Neutrophil (primary cell): ENCODE measurements around the gene S1PR5.

ENCODE experiments used
- H3K27ac ChIP-seq: fragments of 200-600 bp; sonication (generic); 2 replicates; pipeline ENCODE4 v1.5.1; 2016; ENCODE audit warnings: mild to moderate bottlenecking, moderate library complexity
- H3K27me3 ChIP-seq: fragments of 200-600 bp; sonication (generic); 2 replicates; pipeline ENCODE4 v1.6.0; 2016; ENCODE audit warnings: mild to moderate bottlenecking
- H3K36me3 ChIP-seq: fragments of 200-600 bp; sonication (generic); 2 replicates; pipeline ENCODE4 v1.5.1; 2017
- H3K4me1 ChIP-seq, 2 experiments: fragments of 200-600 bp in 1 of 2; sonication (generic) in 1 of 2; 1 replicate in 1 of 2; 2 replicates in 1 of 2; pipeline versions ENCODE4 v1.5.1 to v1.6.1; 2013 to 2016; ENCODE audit warnings: low read depth in 1 of 2, low read length in 1 of 2, mild to moderate bottlenecking in 1 of 2, moderate library complexity in 1 of 2; ENCODE audit not compliant: control insufficient read depth in 1 of 2, insufficient read depth in 1 of 2
- H3K4me3 ChIP-seq, 2 experiments: fragments of 200-600 bp in 1 of 2; sonication (generic) in 1 of 2; 1 replicate in 1 of 2; 2 replicates in 1 of 2; pipeline ENCODE4 v1.5.1; 2013 to 2016; ENCODE audit warnings: low read depth in 1 of 2, low read length in 1 of 2, mild to moderate bottlenecking in 1 of 2, moderate library complexity in 1 of 2
- H3K9me3 ChIP-seq: fragments of 200-600 bp; sonication (generic); 2 replicates; pipeline ENCODE4 v1.5.1; 2016
- TF ChIP-seq, protein P1 (sequence below): fragments of 200-600 bp; sonication (generic); IDR thresholded peaks from 2 replicates; pipeline ENCODE4 v1.5.1; 2016; ENCODE audit warnings: antibody characterized with exemption

The S1PR5 gene

DNA sequence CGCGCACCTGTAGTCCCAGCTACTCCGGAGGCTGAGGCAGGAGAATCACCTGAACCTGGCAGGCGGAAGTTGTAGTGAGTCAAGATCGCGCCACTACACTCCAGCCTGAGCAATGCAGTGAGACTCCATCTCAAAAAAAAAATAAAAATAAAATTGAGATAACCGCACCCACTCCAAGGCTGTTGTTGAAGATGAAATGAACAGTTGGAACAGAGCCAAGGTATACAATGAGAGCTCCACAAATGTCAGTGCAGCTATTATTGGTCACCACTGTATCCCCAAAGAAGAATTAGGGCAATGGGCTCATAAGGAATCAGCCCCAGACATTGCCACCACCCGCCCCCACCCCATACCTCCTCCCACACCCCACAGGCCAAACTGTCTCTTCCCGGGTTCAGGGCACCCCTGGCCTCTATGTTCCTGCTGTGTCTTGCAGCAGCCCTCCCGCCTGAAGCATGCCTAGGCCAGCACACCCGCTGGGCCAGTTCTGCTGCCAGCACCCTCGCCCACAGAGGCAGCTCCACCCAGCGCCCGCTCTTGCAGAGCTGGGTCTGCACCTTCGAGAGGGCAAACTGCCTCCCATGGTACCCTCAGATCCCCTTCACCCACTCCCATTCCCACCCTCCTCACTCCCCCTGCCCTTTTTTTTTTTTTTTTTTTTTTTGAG, 3.5 kb upstream of the S1PR5 start:
- H3K27ac ChIP-seq: no peak overlapping the region
- H3K4me3 ChIP-seq: no peak overlapping the region
- peaks cover 81% of the 10 kb centered on the region for H3K27me3 ChIP-seq
- TF ChIP-seq, protein P1, sequence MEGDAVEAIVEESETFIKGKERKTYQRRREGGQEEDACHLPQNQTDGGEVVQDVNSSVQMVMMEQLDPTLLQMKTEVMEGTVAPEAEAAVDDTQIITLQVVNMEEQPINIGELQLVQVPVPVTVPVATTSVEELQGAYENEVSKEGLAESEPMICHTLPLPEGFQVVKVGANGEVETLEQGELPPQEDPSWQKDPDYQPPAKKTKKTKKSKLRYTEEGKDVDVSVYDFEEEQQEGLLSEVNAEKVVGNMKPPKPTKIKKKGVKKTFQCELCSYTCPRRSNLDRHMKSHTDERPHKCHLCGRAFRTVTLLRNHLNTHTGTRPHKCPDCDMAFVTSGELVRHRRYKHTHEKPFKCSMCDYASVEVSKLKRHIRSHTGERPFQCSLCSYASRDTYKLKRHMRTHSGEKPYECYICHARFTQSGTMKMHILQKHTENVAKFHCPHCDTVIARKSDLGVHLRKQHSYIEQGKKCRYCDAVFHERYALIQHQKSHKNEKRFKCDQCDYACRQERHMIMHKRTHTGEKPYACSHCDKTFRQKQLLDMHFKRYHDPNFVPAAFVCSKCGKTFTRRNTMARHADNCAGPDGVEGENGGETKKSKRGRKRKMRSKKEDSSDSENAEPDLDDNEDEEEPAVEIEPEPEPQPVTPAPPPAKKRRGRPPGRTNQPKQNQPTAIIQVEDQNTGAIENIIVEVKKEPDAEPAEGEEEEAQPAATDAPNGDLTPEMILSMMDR: no peak
- H3K36me3 ChIP-seq: no peaks in the 10 kb centered on the region
- peaks cover 0 to 8% of the 10 kb centered on the region in 2 experiments for H3K4me1 ChIP-seq
- no peaks in the 10 kb centered on the region for H3K9me3 ChIP-seq

DNA sequence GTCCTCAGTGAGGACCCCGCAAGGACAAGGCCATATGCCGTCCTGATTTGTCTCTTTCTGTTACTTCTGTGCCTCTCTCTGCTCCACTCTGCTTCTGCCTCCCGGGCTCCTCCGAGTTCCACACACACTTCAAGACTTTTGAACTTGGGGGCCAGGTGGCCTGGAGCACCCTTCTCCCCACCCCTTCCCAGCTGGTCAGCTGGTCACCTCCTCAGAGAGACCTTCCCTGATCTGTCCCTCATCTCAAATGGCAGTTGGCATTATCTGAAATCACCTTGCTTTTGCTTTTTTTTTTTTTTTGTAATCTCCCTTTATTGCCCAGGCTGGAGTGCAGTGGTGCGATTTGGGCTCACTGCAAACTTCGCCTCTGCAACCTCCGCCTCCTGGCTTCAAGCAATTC, 2.2 kb upstream of the S1PR5 start:
- H3K36me3 ChIP-seq: no peaks in the 10 kb centered on the region
- peaks cover 94% of the 10 kb centered on the region for H3K27me3 ChIP-seq
- H3K9me3 ChIP-seq: no peaks in the 10 kb centered on the region
- H3K27ac ChIP-seq: no peak overlapping the region
- H3K4me1 ChIP-seq: peaks cover 0 to 8% of the 10 kb centered on the region in 2 experiments
- no peak overlapping the region for H3K4me3 ChIP-seq
- TF ChIP-seq, protein P1: no peak

DNA sequence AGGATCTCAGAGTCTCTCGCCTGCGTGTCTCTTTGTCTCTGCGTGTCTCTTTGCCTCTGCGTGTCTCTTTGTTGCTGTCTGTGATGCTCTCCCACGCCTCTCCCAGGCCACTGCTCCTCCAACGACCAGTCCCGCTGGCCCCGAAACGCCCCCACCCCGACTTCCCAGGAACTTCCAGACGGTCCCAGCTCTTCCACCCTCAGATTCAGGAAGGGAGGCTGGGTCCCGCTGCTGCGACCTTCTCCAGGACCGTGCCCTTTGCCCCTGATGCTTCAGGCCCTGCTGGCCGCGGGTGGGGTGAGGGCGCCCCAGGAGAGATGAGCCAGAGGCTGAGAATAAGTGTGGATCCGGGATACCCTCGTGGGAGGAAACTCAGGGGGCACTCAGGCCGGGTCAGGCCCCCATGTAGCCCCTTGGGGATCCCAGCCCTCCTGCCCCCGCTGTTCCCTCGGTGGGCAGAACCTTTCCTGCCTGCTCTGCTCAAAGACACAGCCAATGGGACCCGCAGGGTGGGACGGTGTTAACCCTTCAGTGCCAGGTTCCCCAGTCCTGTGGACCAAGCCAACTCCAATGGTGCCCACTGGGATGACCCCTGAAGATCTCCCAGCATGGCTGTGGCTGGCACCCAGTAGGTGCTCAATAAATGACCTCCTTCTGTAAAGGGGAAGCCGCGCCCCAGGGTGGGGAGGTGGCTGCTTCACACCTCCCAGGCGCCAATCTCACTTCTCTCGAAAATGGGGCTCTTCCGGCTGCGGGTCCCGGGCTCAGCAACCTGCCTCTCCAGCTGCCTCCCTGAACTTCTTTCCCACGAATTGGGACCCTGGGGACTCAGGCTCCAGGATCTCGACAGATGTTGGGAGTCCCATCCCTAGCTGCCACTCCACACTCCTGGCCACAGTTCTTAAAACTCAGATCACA, 1.5 kb upstream of the S1PR5 start:
- H3K36me3 ChIP-seq: no peaks in the 10 kb centered on the region
- H3K4me3 ChIP-seq: no peak overlapping the region
- TF ChIP-seq, protein P1: no peak
- H3K27me3 ChIP-seq: peaks cover 95% of the 10 kb centered on the region
- peaks cover 0 to 8% of the 10 kb centered on the region in 2 experiments for H3K4me1 ChIP-seq
- H3K9me3 ChIP-seq: no peaks in the 10 kb centered on the region
- no peak overlapping the region for H3K27ac ChIP-seq

DNA sequence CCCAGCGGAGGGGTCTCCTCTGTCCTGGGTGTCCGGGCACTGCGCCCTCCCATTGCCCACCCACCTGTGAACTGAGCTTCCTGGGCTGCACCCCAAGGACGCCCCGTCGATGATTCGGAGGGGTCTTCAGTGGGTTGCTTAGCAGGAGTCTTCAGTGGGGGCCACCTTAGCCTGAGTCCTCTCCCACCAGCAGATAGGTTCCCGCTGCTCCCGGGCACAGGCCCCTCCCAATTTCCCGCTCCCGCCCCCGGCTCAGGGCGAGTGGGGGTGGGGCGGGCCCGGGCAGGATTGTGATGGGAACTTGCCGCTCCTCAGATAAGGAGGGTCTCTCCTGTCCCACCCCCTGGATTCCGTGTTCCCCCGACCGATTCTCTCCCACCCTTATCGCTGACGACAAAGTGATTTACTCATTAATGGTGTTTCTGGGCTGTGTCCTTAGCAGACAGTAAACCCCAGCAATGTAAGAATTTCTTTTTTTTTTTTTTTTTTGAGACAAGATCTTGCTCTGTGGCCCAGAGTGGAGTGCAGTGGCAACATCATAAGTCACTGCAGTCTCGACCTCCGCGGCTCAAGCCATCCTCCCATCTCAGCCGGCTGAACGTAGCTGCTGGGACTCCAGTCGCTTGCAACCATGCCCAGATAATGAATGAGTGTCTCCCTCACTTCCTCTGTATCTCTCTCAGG, 655 bp upstream of the S1PR5 start:
- Histone ChIP-seq H3K27me3 (peaks cover 95% of the 10 kb centered on the region), H3K4me1 (peaks cover 0 to 8% of the 10 kb centered on the region in 2 experiments)

More for the DNA sequence above, 655 bp upstream of the S1PR5 start:
- TF ChIP-seq, protein P1: no peak
- Histone ChIP-seq H3K27ac (no peak overlapping the region), H3K4me3 (no peak overlapping the region), H3K9me3 (no peaks in the 10 kb centered on the region), H3K36me3 (no peaks in the 10 kb centered on the region)
